Endothelial cell (in vitro differentiated cells): ENCODE measurements around the gene LSM3. TPM values are rescaled to one million over a fixed set of nuclear protein-coding genes. Genes with fewer than 3 reads are reported as not detected.

Source experiments
- DNase-seq: peaks from one replicate; pipeline ENCODE4 v3.0.0; 2021; ENCODE audit warnings: low spot score
- H3K27ac Mint-ChIP-seq: one replicate; pipeline ENCODE4 v1.8.0; 2021; ENCODE audit warnings: mixed read lengths, inconsistent platforms; ENCODE audit not compliant: unreplicated experiment
- H3K27me3 Mint-ChIP-seq: one replicate; pipeline ENCODE4 v1.8.0; 2021; ENCODE audit warnings: mild to moderate bottlenecking, moderate library complexity, mixed read lengths, inconsistent platforms; ENCODE audit not compliant: unreplicated experiment
- H3K36me3 Mint-ChIP-seq: one replicate; pipeline ENCODE4 v1.8.0; 2021; ENCODE audit warnings: mild to moderate bottlenecking, low read depth, mixed read lengths, inconsistent platforms; ENCODE audit not compliant: unreplicated experiment
- H3K4me1 Mint-ChIP-seq: one replicate; pipeline ENCODE4 v1.8.0; 2021; ENCODE audit warnings: mild to moderate bottlenecking, mixed read lengths, inconsistent platforms; ENCODE audit not compliant: unreplicated experiment
- H3K4me3 Mint-ChIP-seq: one replicate; pipeline ENCODE4 v1.8.0; 2021; ENCODE audit warnings: mild to moderate bottlenecking, mixed read lengths, inconsistent platforms; ENCODE audit not compliant: unreplicated experiment
- H3K9me3 Mint-ChIP-seq: one replicate; pipeline ENCODE4 v1.8.0; 2021; ENCODE audit warnings: mixed read lengths, inconsistent platforms; ENCODE audit not compliant: unreplicated experiment
- long read RNA-seq: library from polyadenylated mRNA; unstranded; transcript quantifications from one replicate; pipeline ENCODE4 v2.0.0, GENCODE V29; 2020; ENCODE audit not compliant: unreplicated experiment
- total RNA-seq: library from RNA; stranded (reverse); fragmentation: NEBNext Ultra II Directional; extraction: Animal tissue kit (Norgen Biotek cat#: 25700); gene quantifications from one replicate; pipeline ENCODE4 v1.2.1, GENCODE V29; 2021; ENCODE audit not compliant: unreplicated experiment
- TF ChIP-seq, protein P1 (sequence below): fragments of 200-600 bp; sonication (generic); IDR thresholded peaks from one replicate; pipeline ENCODE4 v1.5.0; 2021; ENCODE audit warnings: antibody characterized with exemption; ENCODE audit not compliant: unreplicated experiment

Gene LSM3
- total RNA-seq = 14.7 TPM
- long read RNA-seq, transcript LSM3-201 (4 exons, 3,815 nt) = major isoform, 47 of 52 reads
- long read RNA-seq, partial matches to known transcripts = 4 of 52 reads
- long read RNA-seq, other reads (novel, unspliced or antisense) = 1 of 52 reads

DNA sequence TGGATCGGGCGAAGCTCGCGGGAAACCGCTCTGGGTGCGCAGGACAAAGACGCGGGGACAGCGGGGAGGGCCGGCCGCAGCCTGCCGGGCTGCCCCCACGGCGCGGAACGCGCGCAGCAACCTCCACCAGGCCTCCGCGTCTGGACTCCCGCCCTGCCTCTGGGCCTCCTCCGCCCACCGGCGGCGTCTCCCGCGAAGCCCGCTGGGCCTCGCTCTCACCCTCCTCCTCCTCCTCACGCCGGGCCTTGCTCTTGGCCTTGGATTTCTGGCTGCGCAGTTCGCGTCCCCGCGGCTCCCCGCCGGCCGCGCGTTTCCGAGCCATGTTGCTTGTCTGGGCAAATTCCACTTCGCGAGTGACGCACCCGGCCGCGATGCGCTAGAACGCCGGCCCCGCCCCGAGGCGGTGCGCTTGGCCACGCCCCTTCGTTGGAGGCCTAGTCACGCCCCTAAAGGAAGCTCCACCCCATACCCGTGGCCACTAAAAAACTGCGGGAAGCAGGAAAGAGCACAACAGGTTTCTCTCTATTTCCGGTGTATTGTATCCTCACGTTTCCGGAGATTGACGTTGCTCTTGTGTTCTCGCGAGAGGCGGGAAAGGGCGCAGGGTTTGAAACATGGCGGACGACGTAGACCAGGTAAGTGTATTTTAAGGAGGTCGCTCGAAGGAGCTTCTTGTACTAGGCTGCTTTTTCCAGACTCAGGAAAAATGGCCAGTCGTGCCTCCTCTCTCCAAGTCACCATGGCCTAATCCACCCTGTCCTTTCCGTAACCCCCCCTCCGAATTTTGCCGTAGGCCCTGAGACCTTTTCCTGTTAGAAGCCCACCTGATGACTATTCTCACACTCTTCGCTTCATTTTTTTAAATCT lies at the start of gene LSM3, which contains the start of gene XPC:
LSM3 (plus strand) TSS at position 571 of the 867 bp plus-strand sequence; CDS start at position 615, 44 bp downstream.
XPC (minus strand) TSS at position 355 of the 867 bp plus-strand sequence; CDS start at position 322, 33 bp downstream.
- H3K9me3 Mint-ChIP-seq = no peaks in the 10 kb centered on the region
- H3K4me3 Mint-ChIP-seq = peak within 1 kb of the TSS; percentile 98
- TF ChIP-seq, protein P1, sequence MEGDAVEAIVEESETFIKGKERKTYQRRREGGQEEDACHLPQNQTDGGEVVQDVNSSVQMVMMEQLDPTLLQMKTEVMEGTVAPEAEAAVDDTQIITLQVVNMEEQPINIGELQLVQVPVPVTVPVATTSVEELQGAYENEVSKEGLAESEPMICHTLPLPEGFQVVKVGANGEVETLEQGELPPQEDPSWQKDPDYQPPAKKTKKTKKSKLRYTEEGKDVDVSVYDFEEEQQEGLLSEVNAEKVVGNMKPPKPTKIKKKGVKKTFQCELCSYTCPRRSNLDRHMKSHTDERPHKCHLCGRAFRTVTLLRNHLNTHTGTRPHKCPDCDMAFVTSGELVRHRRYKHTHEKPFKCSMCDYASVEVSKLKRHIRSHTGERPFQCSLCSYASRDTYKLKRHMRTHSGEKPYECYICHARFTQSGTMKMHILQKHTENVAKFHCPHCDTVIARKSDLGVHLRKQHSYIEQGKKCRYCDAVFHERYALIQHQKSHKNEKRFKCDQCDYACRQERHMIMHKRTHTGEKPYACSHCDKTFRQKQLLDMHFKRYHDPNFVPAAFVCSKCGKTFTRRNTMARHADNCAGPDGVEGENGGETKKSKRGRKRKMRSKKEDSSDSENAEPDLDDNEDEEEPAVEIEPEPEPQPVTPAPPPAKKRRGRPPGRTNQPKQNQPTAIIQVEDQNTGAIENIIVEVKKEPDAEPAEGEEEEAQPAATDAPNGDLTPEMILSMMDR = no peak
- H3K4me1 Mint-ChIP-seq = peaks cover 45% of the 10 kb centered on the region
- peaks cover 12% of the 10 kb centered on the region for H3K27me3 Mint-ChIP-seq
- H3K27ac Mint-ChIP-seq = peak within 1 kb of the TSS; percentile 100
- peaks cover 6% of the 10 kb centered on the region for H3K36me3 Mint-ChIP-seq
- DNase-seq = peak; percentile 96

- Mint-ChIP-seq H3K27ac (no peak overlapping the region), H3K4me1 (peaks cover 15% of the 10 kb centered on the region), H3K4me3 (no peak overlapping the region), H3K27me3 (peaks cover 7% of the 10 kb centered on the region), H3K36me3 (peaks cover 45% of the 10 kb centered on the region), H3K9me3 (no peaks in the 10 kb centered on the region)
- TF ChIP-seq, protein P1 = no peak
- DNase-seq = no peak
Measured at GRCh38 chr3:14129296-14129695, 49.3 kb upstream of the LSM3 start.

DNA sequence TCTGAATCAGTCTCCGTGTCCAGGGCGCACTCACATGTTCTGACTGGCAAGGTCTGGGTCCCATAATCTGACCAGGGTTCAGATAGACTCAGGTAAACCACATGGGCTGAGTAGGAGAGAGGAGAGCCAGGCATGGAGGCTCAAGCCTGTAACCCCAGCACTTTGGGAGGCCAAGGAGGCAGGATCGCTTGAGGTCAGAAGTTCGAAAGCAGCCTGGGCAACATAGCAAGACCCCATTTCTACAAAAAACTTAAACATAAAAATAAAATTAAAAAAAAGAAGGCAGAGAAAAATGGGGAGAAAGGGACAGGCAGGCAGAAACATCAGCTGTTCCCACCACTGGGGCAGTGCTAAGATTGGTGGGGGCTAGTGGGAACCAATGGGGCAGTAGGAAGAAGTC lies 48.4 kb upstream of the LSM3 start:
- no peak for DNase-seq
- Mint-ChIP-seq H3K4me1 (peaks cover 14% of the 10 kb centered on the region), H3K27ac (no peak overlapping the region), H3K9me3 (no peaks in the 10 kb centered on the region), H3K36me3 (peaks cover 45% of the 10 kb centered on the region), H3K27me3 (peaks cover 6% of the 10 kb centered on the region), H3K4me3 (no peak overlapping the region)
- TF ChIP-seq, protein P1 = no peak

GRCh38 chr3:14130707-14131106 lies 47.9 kb upstream of the LSM3 start:
- peaks cover 11% of the 10 kb centered on the region for H3K4me1 Mint-ChIP-seq
- peaks cover 3% of the 10 kb centered on the region for H3K27me3 Mint-ChIP-seq
- H3K27ac Mint-ChIP-seq = no peak overlapping the region
- no peak for DNase-seq
- no peaks in the 10 kb centered on the region for H3K9me3 Mint-ChIP-seq
- peaks cover 46% of the 10 kb centered on the region for H3K36me3 Mint-ChIP-seq
- H3K4me3 Mint-ChIP-seq = no peak overlapping the region
- TF ChIP-seq, protein P1 = no peak

- Mint-ChIP-seq H3K36me3 (peaks cover 51% of the 10 kb centered on the region), H3K4me3 (no peak overlapping the region), H3K27ac (no peak overlapping the region), H3K27me3 (peaks cover 3% of the 10 kb centered on the region), H3K4me1 (peaks cover 7% of the 10 kb centered on the region), H3K9me3 (no peaks in the 10 kb centered on the region)
- TF ChIP-seq, protein P1 = no peak
- no peak for DNase-seq
Measured at GRCh38 chr3:14131134-14131533, 47.5 kb upstream of the LSM3 start.
